AG10803 (cell line): Measurements from ENCODE around the gene PAK4.

Experiments used
- DNase-seq: peaks from one replicate; pipeline ENCODE4 v3.0.0; 2010; ENCODE audit warnings: low read depth
- H3K4me3 ChIP-seq: 2 replicates; pipeline ENCODE4 v1.5.1; 2011; ENCODE audit warnings: mild to moderate bottlenecking, low read length, control low read depth
- CTCF ChIP-seq: conservative IDR thresholded peaks from 2 replicates; pipeline ENCODE4 v1.5.1; 2011; ENCODE audit warnings: mild to moderate bottlenecking, low read length, control low read depth, inconsistent platforms

The PAK4 gene

DNA sequence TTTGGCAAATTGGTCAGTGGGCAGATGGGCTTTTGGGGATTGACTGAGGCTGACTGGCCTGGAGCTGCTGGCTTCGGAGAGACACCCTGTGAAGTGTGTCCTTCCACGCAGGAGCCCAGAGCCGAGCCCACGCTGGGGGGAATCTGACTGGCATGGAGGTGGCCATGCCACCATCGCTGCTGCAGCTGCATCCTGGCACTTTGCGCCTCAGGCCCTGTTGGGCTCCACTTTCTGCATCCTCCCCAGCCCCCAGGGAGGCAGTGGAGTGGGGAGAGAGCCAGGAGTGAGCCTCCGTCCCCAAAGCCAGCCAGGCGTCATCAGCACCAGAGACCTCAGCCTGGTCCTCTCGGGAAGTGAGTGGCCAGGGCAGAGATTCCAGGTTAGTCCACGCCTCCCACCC, 54.2 kb downstream of the PAK4 start:
- TF ChIP-seq CTCF = no peak
- no peak overlapping the region for H3K4me3 ChIP-seq

DNA sequence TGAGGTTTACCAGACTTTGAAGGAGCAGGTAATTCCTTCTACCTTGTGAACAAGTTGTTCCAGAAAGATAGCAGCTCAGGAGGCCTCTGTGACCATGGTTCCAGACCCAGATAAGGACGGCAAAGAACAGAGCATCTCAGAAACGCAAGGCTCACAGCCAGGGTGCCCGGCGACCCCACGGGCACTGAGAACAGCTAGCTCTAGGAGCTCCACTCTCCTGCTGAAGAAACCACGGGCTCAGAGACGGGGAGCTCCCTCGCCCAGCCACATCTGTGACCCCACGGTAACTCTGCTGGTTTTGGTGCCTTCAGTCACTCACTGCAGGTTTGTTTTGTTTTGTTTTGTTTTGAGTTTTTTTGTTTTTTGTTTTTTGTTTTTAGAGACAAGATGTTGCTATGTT, 55.2 kb downstream of the PAK4 start:
- TF ChIP-seq CTCF = no peak
- no peak overlapping the region for H3K4me3 ChIP-seq
- DNase-seq = no peak

More for the DNA sequence above, 54.2 kb downstream of the PAK4 start:
- DNase-seq = no peak

GRCh38 chr19:39181500-39182173, 56.1 kb downstream of the PAK4 start:
- H3K4me3 ChIP-seq = no peak overlapping the region
- TF ChIP-seq CTCF = no peak
- no peak for DNase-seq

DNA sequence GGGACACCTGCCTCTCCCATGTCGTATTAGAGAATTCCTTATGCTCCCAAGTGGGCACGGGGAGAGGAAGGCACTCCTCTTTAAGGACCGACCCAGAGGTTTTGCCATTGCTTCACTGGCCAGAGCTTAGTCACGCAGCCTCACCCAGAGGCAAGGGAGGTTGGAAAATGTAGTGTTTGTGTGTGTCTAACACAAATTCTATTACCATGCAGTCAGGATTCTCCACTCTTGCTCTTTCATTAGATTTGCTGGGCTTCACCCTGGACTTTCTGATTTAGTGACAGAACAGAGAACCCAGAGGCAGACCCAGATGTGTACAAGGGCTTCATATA, 56.6 kb downstream of the PAK4 start:
- no peak for DNase-seq
- TF ChIP-seq CTCF = no peak
- H3K4me3 ChIP-seq = no peak overlapping the region

- TF ChIP-seq CTCF = no peak
- H3K4me3 ChIP-seq = no peak overlapping the region
- DNase-seq = peak; percentile 37
Measured at GRCh38 chr19:39183104-39183503, 57.5 kb downstream of the PAK4 start.

DNA sequence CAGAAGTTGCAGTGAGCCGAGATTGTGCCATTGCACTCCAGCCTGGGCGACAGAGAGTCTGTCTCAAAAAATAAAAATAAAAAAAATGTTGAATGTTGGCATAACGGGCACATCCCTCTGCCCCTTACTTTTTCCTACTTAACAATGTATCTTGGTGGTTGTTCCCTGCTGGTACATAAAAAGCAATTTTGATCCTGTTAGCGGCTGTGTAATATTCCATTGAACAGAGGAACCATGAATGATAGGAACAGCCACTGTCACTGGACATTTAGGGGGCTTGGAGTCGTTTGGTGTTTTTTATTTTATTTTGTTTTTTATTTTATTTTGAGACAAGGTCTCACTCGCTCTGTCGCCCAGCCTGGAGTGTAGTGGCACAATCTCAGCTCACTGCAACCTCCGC, 60.8 kb downstream of the PAK4 start:
- no peak for TF ChIP-seq CTCF

DNA sequence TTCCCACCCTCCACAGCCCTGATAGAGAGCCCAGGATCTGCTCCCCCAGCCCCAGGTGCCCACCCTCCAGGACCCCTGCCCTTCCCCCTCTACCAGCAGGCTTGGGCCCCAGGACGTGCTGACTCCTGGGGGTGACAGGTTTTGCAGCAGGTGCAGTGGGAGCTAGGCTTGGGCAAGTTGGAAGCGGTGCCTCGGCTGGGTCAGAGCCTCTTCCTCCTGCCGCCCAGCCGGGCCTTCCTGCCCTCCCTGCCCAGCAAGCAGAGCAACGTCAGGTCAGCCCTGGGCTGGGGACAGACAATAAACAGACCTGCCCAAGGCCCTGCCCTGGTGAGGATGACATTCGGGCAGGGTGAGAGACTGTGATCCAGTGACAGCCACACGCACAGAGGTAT, 62.0 kb downstream of the PAK4 start:
- no peak for TF ChIP-seq CTCF
- no peak overlapping the region for H3K4me3 ChIP-seq
- no peak for DNase-seq

More for the DNA sequence above, 60.8 kb downstream of the PAK4 start:
- no peak for DNase-seq
- H3K4me3 ChIP-seq = no peak overlapping the region
